Suprapubic skin (tissue), 4 donors: ENCODE measurements around the gene TMEM205. TPM values are rescaled to one million over a fixed set of nuclear protein-coding genes. Genes with fewer than 3 reads are reported as not detected.
"Not testable (repeated sequence)": the region's sequence is repeated elsewhere in the genome, so short reads cannot be mapped to it uniquely, and the experiment has no call there.

Experiments
- DNase-seq, 2 donors: peaks; one replicate each; pipeline ENCODE4 v3.0.0-alpha.2; 2019; ENCODE audit warnings: low spot score in 2 of 2
- H3K27ac ChIP-seq: fragments of 200-600 bp; sonication (generic); one replicate; pipeline ENCODE4 v1.5.1; 2019
- H3K27me3 ChIP-seq: fragments of 200-600 bp; sonication (generic); one replicate; pipeline ENCODE4 v1.5.1; 2019
- H3K36me3 ChIP-seq: fragments of 200-600 bp; sonication (generic); one replicate; pipeline ENCODE4 v1.5.1; 2019
- H3K4me1 ChIP-seq: fragments of 200-600 bp; sonication (generic); one replicate; pipeline ENCODE4 v1.5.1; 2019
- H3K4me3 ChIP-seq: fragments of 200-600 bp; sonication (generic); one replicate; pipeline ENCODE4 v1.5.1; 2019; ENCODE audit warnings: mild to moderate bottlenecking
- H3K9me3 ChIP-seq: fragments of 200-600 bp; sonication (generic); one replicate; pipeline ENCODE4 v1.5.1; 2019
- CTCF ChIP-seq, 2 donors: fragments of 200-600 bp in 1 of 2; fragments of 450-650 bp in 1 of 2; sonication (generic) in 1 of 2; IDR thresholded peaks; one replicate each; pipeline ENCODE4 v1.5.1; 2016 to 2019; ENCODE audit warnings: antibody characterized with exemption in 2 of 2, mild to moderate bottlenecking in 1 of 2, moderate library complexity in 1 of 2
- EP300 ChIP-seq: sonication (generic); formaldehyde crosslinking; IDR thresholded peaks from one replicate; pipeline ENCODE4 v1.6.1; 2017; ENCODE audit warnings: antibody characterized with exemption
- POLR2A ChIP-seq, 2 donors: fragments of 450-650 bp; IDR thresholded peaks; one replicate each; pipeline ENCODE4 v1.6.1; 2017; ENCODE audit warnings: antibody characterized with exemption in 2 of 2, mild to moderate bottlenecking in 2 of 2, moderate library complexity in 2 of 2
- POLR2AphosphoS5 ChIP-seq, 3 donors: sonication (generic); formaldehyde crosslinking; IDR thresholded peaks; one replicate each; pipeline ENCODE4 v1.6.1; 2017; ENCODE audit warnings: antibody characterized with exemption in 3 of 3
- WGBS: methylation state at CpG from one replicate; pipeline ENCODE4 v1.1.5; 2018; 5-methylcytosine and 5-hydroxymethylcytosine counted together
- total RNA-seq, 4 donors: library from RNA; depleted of rRNA; stranded (reverse); fragments of >200 nt; gene quantifications; one replicate each; pipeline ENCODE4 v1.1.0, GENCODE V29; 2016

TMEM205 gene
- total RNA-seq, 4 donors from 2014 or later: 202 to 245 (median 207) TPM

GRCh38 chr19:11342429-11342828 is 3.6 kb downstream of the TMEM205 start:
- Histone ChIP-seq H3K27me3 (no peaks in the 10 kb centered on the region), H3K4me1 (peaks cover 55% of the 10 kb centered on the region), H3K36me3 (peaks cover 6% of the 10 kb centered on the region), H3K27ac (no peak overlapping the region), H3K4me3 (no peak overlapping the region), H3K9me3 (no peaks in the 10 kb centered on the region)
- TF ChIP-seq POLR2AphosphoS5 (IDR thresholded peaks at IDR 0.05) (no peak), EP300 (no peak), CTCF (IDR thresholded peaks at IDR 0.05) (no peak), POLR2A (IDR thresholded peaks at IDR 0.05) (no peak)
- DNase-seq: no peak
- WGBS: 93% methylated on average over 3 of the region's 3 CpGs

DNA sequence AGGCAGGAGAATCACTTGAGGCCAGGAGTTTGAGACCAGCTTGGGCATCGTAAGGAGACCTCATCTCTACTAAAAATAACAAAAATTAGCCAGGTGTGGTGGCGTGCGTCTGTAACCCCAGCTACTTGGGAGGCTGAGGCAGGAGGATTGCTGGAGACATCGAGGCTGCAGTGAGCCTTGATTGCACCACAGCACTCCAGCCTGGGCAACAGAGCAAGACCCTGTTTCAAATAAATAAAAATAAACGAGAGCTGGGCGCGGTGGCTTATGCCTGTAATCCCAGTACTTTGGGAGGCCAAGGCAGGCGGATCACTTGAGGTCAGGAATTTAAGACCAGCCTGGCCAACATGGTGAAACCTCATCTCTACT is 6.0 kb downstream of the TMEM205 start:
- Histone ChIP-seq H3K27ac (peak overlapping the region; percentile 83), H3K36me3 (peaks cover 25% of the 10 kb centered on the region), H3K4me1 (peaks cover 43% of the 10 kb centered on the region), H3K4me3 (peak overlapping the region; percentile 67)
- not testable (repeated sequence) for H3K9me3 ChIP-seq, H3K27me3 ChIP-seq, DNase-seq
- 84% methylated on average over 8 of the region's 8 CpGs for WGBS

- TF ChIP-seq POLR2A (IDR thresholded peaks at IDR 0.05): peak in 1 of 2 donors; percentile 40
- no peak for TF ChIP-seq EP300
- no peak for TF ChIP-seq POLR2AphosphoS5 (IDR thresholded peaks at IDR 0.05)
- TF ChIP-seq CTCF (IDR thresholded peaks at IDR 0.05): no peak
- H3K4me1 ChIP-seq: peaks cover 37% of the 10 kb centered on the region
- H3K27me3 ChIP-seq: no peaks in the 10 kb centered on the region
- DNase-seq: peak; percentile 94 to 95
- H3K27ac ChIP-seq: peak within 1 kb of the TSS; percentile 83
- peak within 1 kb of the TSS; percentile 67 for H3K4me3 ChIP-seq
- WGBS: 14% methylated on average over 16 of the region's 53 CpGs
- H3K36me3 ChIP-seq: peaks cover 31% of the 10 kb centered on the region
- H3K9me3 ChIP-seq: no peaks in the 10 kb centered on the region
These were observed 6.6 kb downstream of the TMEM205 start, which contains the start of gene RAB3D for GRCh38 chr19:11339254-11340098. Gene RAB3D, minus strand, starts transcription at chr19:11339657. Its CDS starts 2,258 bp downstream, at chr19:11337399.

DNA sequence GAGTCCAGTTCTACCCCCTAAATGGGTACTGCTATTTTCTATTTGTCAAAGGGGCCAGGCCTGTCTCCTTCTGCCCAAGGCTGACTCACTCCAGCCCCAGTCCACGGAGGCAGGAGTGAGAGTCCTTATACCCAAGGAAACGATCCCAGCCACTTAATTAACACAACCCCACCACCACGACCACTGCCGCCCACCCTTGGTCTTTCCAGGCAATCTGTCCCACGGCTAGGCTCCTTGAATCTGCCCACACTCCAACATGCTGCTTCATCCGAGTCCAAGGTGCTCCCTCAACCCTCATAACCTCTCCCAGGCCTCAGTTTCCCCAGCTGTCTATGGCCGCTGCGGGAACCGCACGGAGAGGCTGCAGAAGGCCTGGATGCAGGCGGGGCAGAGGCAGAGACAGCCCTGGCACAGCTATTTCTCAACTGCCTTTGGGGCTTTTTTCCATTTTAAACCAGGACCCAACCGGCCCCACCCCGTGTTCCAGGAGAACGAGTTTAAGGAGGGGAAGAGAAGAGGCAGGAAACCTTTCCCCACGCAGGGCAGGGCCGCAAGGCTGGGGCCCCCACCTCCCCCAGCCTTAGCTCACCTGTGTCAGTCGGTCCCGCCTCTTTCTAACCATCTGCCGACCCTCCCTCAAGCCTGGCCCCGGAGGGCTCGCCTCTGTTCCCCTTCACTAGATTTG is 7.4 kb downstream of the TMEM205 start:
- H3K27me3 ChIP-seq: no peaks in the 10 kb centered on the region
- TF ChIP-seq POLR2AphosphoS5 (IDR thresholded peaks at IDR 0.05) (no peak), POLR2A (IDR thresholded peaks at IDR 0.05) (no peak), CTCF (IDR thresholded peaks at IDR 0.05) (no peak), EP300 (no peak)
- no peak for DNase-seq
- H3K27ac ChIP-seq: peak overlapping the region; percentile 83
- H3K36me3 ChIP-seq: peaks cover 39% of the 10 kb centered on the region
- H3K4me3 ChIP-seq: peak overlapping the region; percentile 67
- WGBS: 8% methylated on average over 21 of the region's 21 CpGs
- no peaks in the 10 kb centered on the region for H3K9me3 ChIP-seq
- peaks cover 29% of the 10 kb centered on the region for H3K4me1 ChIP-seq

DNA sequence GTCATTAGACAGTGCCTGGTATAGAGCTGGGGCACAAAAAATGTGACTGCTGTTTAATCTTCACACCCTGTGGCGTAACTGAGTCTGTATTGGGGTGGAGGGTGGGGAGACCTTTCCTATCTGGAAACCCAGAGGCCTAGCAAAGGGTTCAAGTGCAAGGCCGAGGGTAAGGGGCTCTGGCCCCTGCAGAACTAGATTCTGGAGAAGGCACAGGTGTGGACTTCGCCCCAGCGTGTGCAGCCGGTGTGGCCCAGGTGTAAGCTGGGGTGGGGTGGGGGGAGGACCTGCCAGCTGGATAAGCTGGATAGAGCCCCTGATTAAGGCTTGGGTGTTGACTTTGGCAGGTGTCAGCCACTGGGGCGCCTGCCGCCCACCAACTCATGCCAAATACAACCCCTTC is 7.9 kb downstream of the TMEM205 start:
- Histone ChIP-seq H3K4me3 (peak overlapping the region; percentile 67), H3K9me3 (no peaks in the 10 kb centered on the region), H3K27me3 (no peaks in the 10 kb centered on the region), H3K27ac (no peak overlapping the region), H3K4me1 (peaks cover 23% of the 10 kb centered on the region), H3K36me3 (peaks cover 45% of the 10 kb centered on the region)
- no peak for TF ChIP-seq POLR2A (IDR thresholded peaks at IDR 0.05)
- TF ChIP-seq POLR2AphosphoS5 (IDR thresholded peaks at IDR 0.05): no peak
- 61% methylated on average over 4 of the region's 7 CpGs for WGBS
- DNase-seq: no peak

DNA sequence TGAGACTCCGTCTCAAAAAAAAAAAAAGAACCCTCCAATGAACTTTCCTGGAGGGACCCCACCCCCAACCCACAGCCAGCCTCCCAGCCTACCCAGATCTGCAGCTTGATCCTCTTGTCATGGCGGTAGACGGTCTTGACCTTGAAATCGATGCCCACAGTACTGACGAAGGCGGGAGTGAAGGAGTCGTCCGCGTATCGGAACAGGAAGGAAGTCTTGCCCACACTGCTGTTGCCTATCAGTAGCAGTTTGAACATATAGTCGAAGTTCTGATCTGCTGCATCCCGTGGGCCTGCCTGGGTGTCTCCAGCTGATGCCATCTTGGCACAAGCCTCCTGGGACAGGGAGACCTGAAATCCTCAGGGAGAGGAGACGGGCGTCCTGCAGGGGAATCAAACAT is 9.0 kb downstream of the TMEM205 start:
- Histone ChIP-seq H3K9me3 (no peaks in the 10 kb centered on the region), H3K4me3 (no peak overlapping the region), H3K36me3 (peaks cover 50% of the 10 kb centered on the region), H3K27me3 (no peaks in the 10 kb centered on the region), H3K4me1 (peaks cover 22% of the 10 kb centered on the region), H3K27ac (no peak overlapping the region)
- WGBS: 91% methylated on average over 12 of the region's 14 CpGs
- TF ChIP-seq EP300: no peak
- no peak for TF ChIP-seq POLR2AphosphoS5 (IDR thresholded peaks at IDR 0.05)
- DNase-seq: no peak
